Measurements from ENCODE around the gene C17orf114.

C17orf114 gene

GRCh38 chr17:4822835-4823234 lies 20.7 kb upstream of the C17orf114 start:
- no peak for DNase-seq

GRCh38 chr17:4818276-4818675 lies 16.1 kb upstream of the C17orf114 start:
- DNase-seq: no peak

GRCh38 chr17:4816826-4817225 lies 14.7 kb upstream of the C17orf114 start:
- no peak for DNase-seq

- no peak for DNase-seq
Observed at GRCh38 chr17:4815043-4815675, 13.0 kb upstream of the C17orf114 start.

- DNase-seq: no peak
Observed at GRCh38 chr17:4812690-4813089, 10.6 kb upstream of the C17orf114 start.

- DNase-seq: no peak
Observed at GRCh38 chr17:4811471-4811870, 9.3 kb upstream of the C17orf114 start.

GRCh38 chr17:4810696-4811290 lies 8.7 kb upstream of the C17orf114 start:
- no peak for DNase-seq

- DNase-seq: no peak
Observed at GRCh38 chr17:4808378-4808767, 6.2 kb upstream of the C17orf114 start.

- DNase-seq: no peak
Observed at GRCh38 chr17:4807605-4808377, 5.7 kb upstream of the C17orf114 start.

GRCh38 chr17:4806777-4807604 lies 4.9 kb upstream of the C17orf114 start, which contains the start of gene PLD2:
Gene PLD2, plus strand, starts transcription at chr17:4807152. Its CDS starts 621 bp downstream, at chr17:4807773.
- peak; percentile 67 for DNase-seq

- DNase-seq: no peak
Observed at GRCh38 chr17:4806456-4806776, 4.3 kb upstream of the C17orf114 start.

GRCh38 chr17:4800462-4801196 lies 1.5 kb downstream of the C17orf114 start:
- DNase-seq: peak; percentile 31

- peak; percentile 14 for DNase-seq
Observed at GRCh38 chr17:4796552-4796920, 5.6 kb downstream of the C17orf114 start.

- no peak for DNase-seq
Observed at GRCh38 chr17:4795168-4795567, 7.0 kb downstream of the C17orf114 start.

- no peak for DNase-seq
Observed at GRCh38 chr17:4790705-4791088, 11.4 kb downstream of the C17orf114 start.

GRCh38 chr17:4789951-4790704 lies 12.0 kb downstream of the C17orf114 start:
- DNase-seq: peak; percentile 83

- peak; percentile 48 for DNase-seq
Observed at GRCh38 chr17:4789701-4789950, 12.5 kb downstream of the C17orf114 start.

- no peak for DNase-seq
Observed at GRCh38 chr17:4788807-4789700, 13.1 kb downstream of the C17orf114 start, which contains the start of gene GLTPD2. Gene GLTPD2, plus strand, starts transcription at chr17:4788964. Its CDS starts 48 bp downstream, at chr17:4789012.

- no peak for DNase-seq
Observed at GRCh38 chr17:4788159-4788806, 13.8 kb downstream of the C17orf114 start.

GRCh38 chr17:4786516-4786915 lies 15.6 kb downstream of the C17orf114 start:
- no peak for DNase-seq

All from kidney glomerular epithelial cell (primary cell).